Activated T-helper 9 cell treated with anti-CD3 and anti-CD28 coated beads, Interleukin-2, amount 50 U/mL, for 16 hours (primary cell): Measurements from ENCODE around the gene ZNF469.
"Not testable (repeated sequence)": the region's sequence is repeated elsewhere in the genome, so short reads cannot be mapped to it uniquely, and the experiment has no call there.

Source experiments
- DNase-seq: peaks from one replicate; pipeline ENCODE4 v3.0.0-alpha.2; 2020; ENCODE audit warnings: low read depth

The ZNF469 gene

GRCh38 chr16:88360401-88360800 lies 22.4 kb upstream of the ZNF469 start:
- not testable (repeated sequence) for DNase-seq

- DNase-seq, result no peak
Observed at GRCh38 chr16:88360999-88361398, 21.8 kb upstream of the ZNF469 start.

GRCh38 chr16:88361775-88362174 lies 21.0 kb upstream of the ZNF469 start:
- no peak for DNase-seq

- no peak for DNase-seq
Observed at GRCh38 chr16:88363239-88363891, 19.4 kb upstream of the ZNF469 start.

GRCh38 chr16:88365244-88365865 lies 17.4 kb upstream of the ZNF469 start:
- no peak for DNase-seq

GRCh38 chr16:88366032-88366703 lies 16.6 kb upstream of the ZNF469 start:
- DNase-seq, result no peak

GRCh38 chr16:88366704-88367047 lies 16.1 kb upstream of the ZNF469 start:
- DNase-seq, result no peak

GRCh38 chr16:88367560-88367959 lies 15.2 kb upstream of the ZNF469 start:
- no peak for DNase-seq

- no peak for DNase-seq
Observed at GRCh38 chr16:88368036-88368435, 14.7 kb upstream of the ZNF469 start.

GRCh38 chr16:88368994-88369393 lies 13.8 kb upstream of the ZNF469 start:
- no peak for DNase-seq

- DNase-seq, result no peak
Observed at GRCh38 chr16:88369447-88370008, 13.2 kb upstream of the ZNF469 start.

- DNase-seq, result no peak
Observed at GRCh38 chr16:88370365-88370764, 12.4 kb upstream of the ZNF469 start.

- no peak for DNase-seq
Observed at GRCh38 chr16:88372522-88372921, 10.2 kb upstream of the ZNF469 start.

GRCh38 chr16:88373211-88373610 lies 9.5 kb upstream of the ZNF469 start:
- no peak for DNase-seq

- no peak for DNase-seq
Observed at GRCh38 chr16:88373927-88374492, 8.7 kb upstream of the ZNF469 start.

- DNase-seq, result no peak
Observed at GRCh38 chr16:88374736-88375135, 8.0 kb upstream of the ZNF469 start.

GRCh38 chr16:88375236-88375975 lies 7.4 kb upstream of the ZNF469 start:
- no peak for DNase-seq

- no peak for DNase-seq
Observed at GRCh38 chr16:88375996-88376834, 6.5 kb upstream of the ZNF469 start.

GRCh38 chr16:88376835-88377726 lies 5.7 kb upstream of the ZNF469 start:
- no peak for DNase-seq

GRCh38 chr16:88377961-88378360 lies 4.8 kb upstream of the ZNF469 start:
- no peak for DNase-seq
